Stimulated activated CD4-positive, alpha-beta T cell treated with anti-CD3 and anti-CD28 coated beads, Interleukin-15, amount 100 ng/mL, for 1 hour (primary cell): Measurements from ENCODE around the gene CLCNKB.

Source experiments
- DNase-seq, 2 donors: peaks; one replicate each; pipeline ENCODE4 v3.0.0-alpha.2; 2020; ENCODE audit warnings: low read depth in 1 of 2, low spot score in 1 of 2

Gene CLCNKB

GRCh38 chr1:16091296-16091695 lies 47.7 kb downstream of the CLCNKB start:
- no peak for DNase-seq

DNA sequence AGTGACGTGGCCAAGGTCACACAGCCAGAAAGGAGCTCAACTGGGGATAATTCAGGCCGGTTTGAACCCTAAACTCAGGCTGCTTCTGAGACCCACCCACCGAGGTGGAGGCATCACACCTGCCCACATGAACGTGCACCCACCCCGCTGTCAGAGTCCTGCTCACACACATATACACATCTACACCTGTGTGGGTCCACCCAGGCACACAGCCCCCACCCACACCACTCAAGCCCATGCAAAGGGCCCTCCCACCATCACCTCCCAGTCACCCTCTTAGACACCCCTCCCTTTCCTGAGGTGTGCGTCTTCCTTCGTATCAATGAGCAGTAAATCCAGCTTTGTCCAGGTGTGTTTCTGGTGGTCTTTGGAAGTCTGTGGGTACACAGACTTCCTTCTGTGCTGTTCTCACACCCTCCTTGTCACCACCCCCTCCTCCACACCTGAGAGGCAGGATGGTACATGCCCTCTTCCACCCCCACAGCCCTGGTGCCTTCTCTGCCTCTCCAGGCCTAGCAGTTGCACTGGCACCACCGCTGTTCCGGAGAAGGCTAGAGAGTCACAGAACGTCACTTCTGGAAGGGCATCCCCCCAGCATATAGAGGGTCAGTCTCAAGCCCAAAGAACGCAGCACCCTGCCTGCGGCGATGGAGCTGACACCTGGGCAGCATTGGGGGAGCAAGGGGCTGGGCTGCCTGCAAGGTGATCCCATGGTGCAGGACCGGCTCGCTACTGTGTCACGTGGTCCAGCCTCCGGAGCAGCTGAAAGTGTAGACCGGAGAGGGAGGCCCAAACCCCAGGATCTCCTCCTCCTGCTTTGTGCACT lies 48.7 kb downstream of the CLCNKB start:
- DNase-seq = no peak

DNA sequence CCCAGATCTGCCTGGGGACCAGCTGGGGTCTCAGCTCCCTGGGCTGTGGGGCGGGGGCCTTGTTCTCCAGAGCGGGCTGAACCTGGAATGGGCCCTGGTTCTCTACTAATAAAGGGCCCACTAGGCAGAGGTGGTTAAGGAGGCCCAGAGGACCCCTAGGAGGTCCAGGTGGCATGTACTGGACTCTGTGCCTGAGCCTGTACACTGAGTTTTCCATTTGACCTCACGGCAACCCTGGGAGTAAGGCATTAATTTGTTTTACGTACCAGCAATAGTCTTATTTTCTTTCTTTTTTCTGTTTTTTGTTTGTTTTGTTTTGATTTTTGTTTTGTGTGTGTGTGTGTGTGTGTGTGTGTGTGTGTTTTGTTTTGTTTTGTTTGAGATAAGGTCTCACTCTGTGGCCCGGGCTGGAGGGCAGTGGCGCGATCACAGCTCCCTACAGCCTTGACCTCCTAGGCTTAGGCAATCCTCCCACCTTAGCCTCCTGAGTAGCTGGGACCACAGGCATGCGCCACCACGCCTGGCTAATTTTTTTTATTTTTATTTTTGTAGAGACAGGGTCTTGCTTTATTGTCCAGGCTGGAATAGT lies 49.4 kb downstream of the CLCNKB start:
- no peak for DNase-seq

- DNase-seq = no peak
Observed at GRCh38 chr1:16093611-16094010, 50.0 kb downstream of the CLCNKB start.

- no peak for DNase-seq
Observed at GRCh38 chr1:16094453-16095158, 51.0 kb downstream of the CLCNKB start.

DNA sequence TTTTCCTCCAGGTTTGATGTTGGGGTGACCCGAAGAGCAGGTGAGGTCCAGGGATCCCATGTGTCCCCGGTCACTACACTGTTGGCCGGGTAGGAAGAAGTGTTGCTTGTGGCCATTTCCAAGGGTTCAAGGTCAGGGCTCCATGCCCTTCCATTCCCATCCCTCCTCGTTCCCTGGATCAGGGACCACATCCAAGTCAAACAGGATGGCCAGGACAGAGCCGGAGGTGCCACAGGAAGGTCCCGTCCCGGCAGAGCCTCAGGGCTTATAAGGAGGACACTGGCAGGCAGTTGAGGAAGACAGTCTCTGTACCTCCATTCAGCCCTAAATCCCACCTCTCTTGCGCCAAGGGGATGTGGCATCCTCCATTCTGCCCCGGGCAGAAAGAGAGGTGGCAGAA lies 51.9 kb downstream of the CLCNKB start:
- DNase-seq = no peak

DNA sequence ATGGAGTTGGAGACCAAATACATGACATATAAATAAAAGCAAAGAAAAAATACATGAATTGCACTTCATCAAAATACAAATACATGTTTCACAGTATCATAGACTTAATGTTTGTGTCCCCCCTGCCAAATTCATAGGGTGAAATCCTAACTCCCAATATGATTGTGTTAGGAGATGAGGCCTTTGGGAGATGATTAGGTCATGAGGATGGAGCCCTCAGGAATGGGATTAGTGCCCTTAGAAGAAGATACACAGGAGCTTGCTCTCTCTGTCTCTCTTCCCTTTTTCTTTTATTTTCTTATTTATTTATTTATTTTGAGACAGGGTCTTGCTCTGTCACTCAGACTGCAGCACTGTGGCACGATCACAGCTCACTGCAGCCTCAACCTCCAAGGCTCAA lies 55.8 kb downstream of the CLCNKB start:
- DNase-seq = no peak

- no peak for DNase-seq
Observed at GRCh38 chr1:16101623-16102022, 58.0 kb downstream of the CLCNKB start.
